Peyer's patch (tissue), 4 donors: ENCODE results near the gene TNNT3. TPM values are rescaled to one million over a fixed set of nuclear protein-coding genes. Genes with fewer than 3 reads are reported as not detected.
"Not testable (repeated sequence)": the region's sequence is repeated elsewhere in the genome, so short reads cannot be mapped to it uniquely, and the experiment has no call there.

Experiments
- DNase-seq, 3 donors: peaks; one replicate each; pipeline ENCODE4 v3.0.0-alpha.2; 2017 to 2019
- H3K27ac ChIP-seq, 4 donors: fragments of 200-600 bp; sonication (generic); one replicate each; pipeline ENCODE4 v1.5.1; 2016 to 2019
- H3K27me3 ChIP-seq, 2 donors: fragments of 200-600 bp; sonication (generic); one replicate each; pipeline ENCODE4 v1.5.1; 2019
- H3K36me3 ChIP-seq, 3 donors: fragments of 200-600 bp; sonication (generic); one replicate each; pipeline ENCODE4 v1.5.1; 2016 to 2019
- H3K4me1 ChIP-seq, 4 donors: fragments of 200-600 bp; sonication (generic); one replicate each; pipeline ENCODE4 v1.5.1; 2016 to 2019
- H3K4me3 ChIP-seq, 4 donors: fragments of 200-600 bp; sonication (generic); 1 replicate in 3 of 4; 2 replicates in 1 of 4; pipeline ENCODE4 v1.5.1; 2016 to 2019; ENCODE audit warnings: mild to moderate bottlenecking in 1 of 4
- H3K9me3 ChIP-seq, 4 donors: fragments of 200-600 bp; sonication (generic); one replicate each; pipeline ENCODE4 v1.5.1; 2016 to 2019; ENCODE audit warnings: mild to moderate bottlenecking in 1 of 4
- CTCF ChIP-seq, 6 experiments: fragments of 450-650 bp in 4 of 6; fragments of 200-600 bp in 2 of 6; sonication (generic) in 1 of 6; IDR thresholded peaks; one replicate each; pipeline ENCODE4 v1.5.1; 2017 to 2019; ENCODE audit warnings: antibody characterized with exemption in 6 of 6, mild to moderate bottlenecking in 3 of 6, moderate library complexity in 1 of 6
- POLR2A ChIP-seq, 2 donors: fragments of 450-650 bp; IDR thresholded peaks; one replicate each; pipeline ENCODE4 v1.5.1; 2017; ENCODE audit warnings: antibody characterized with exemption in 2 of 2, mild to moderate bottlenecking in 2 of 2, moderate library complexity in 2 of 2
- total RNA-seq, 4 donors: library from RNA; depleted of rRNA; stranded (reverse); fragments of >200 nt; gene quantifications; one replicate each; pipeline ENCODE4 v1.1.0, GENCODE V29; 2016

Gene TNNT3
- total RNA-seq, 4 donors from 2014 or later, result 14.0 TPM; not detected in 3

GRCh38 chr11:1873048-1873812, 46.3 kb upstream of the TNNT3 start:
- peak in 1 of 3 donors; percentile 42 for DNase-seq
- TF ChIP-seq POLR2A (IDR thresholded peaks at IDR 0.05) (no peak), CTCF (IDR thresholded peaks at IDR 0.05) (no peak)
- no peaks in the 10 kb centered on the region for H3K27me3 ChIP-seq
- H3K9me3 ChIP-seq, result no peaks in the 10 kb centered on the region
- no peaks in the 10 kb centered on the region for H3K36me3 ChIP-seq
- H3K4me3 ChIP-seq, result no peak overlapping the region
- peaks cover 0 to 46% (median 21%) of the 10 kb centered on the region in 4 donors for H3K4me1 ChIP-seq
- H3K27ac ChIP-seq, result peak overlapping the region in 3 of 4 donors; percentile 8 to 60 (median 42)

GRCh38 chr11:1873813-1874150, 45.7 kb upstream of the TNNT3 start:
- not testable (repeated sequence) for H3K9me3 ChIP-seq, H3K27me3 ChIP-seq, H3K36me3 ChIP-seq, H3K4me3 ChIP-seq
- DNase-seq, result peak in 1 of 3 donors; percentile 30
- Histone ChIP-seq H3K4me1 (peaks cover 0 to 41% (median 20%) of the 10 kb centered on the region in 4 donors), H3K27ac (peak overlapping the region in 2 of 4 donors; percentile 8 to 19)

- H3K4me1 ChIP-seq, result peaks cover 0 to 38% (median 19%) of the 10 kb centered on the region in 4 donors
- peak in 1 of 3 donors; percentile 34 for DNase-seq
- H3K27ac ChIP-seq, result peak overlapping the region; percentile 36 to 77 (median 44)
- not testable (repeated sequence) for H3K4me3 ChIP-seq, H3K9me3 ChIP-seq, H3K36me3 ChIP-seq, H3K27me3 ChIP-seq
Observed at GRCh38 chr11:1874441-1875092, 44.9 kb upstream of the TNNT3 start.

GRCh38 chr11:1875093-1875850, 44.2 kb upstream of the TNNT3 start:
- TF ChIP-seq POLR2A (IDR thresholded peaks at IDR 0.05), result no peak
- TF ChIP-seq CTCF (IDR thresholded peaks at IDR 0.05), result no peak
- Histone ChIP-seq H3K4me1 (peaks cover 0 to 38% (median 18%) of the 10 kb centered on the region in 4 donors), H3K9me3 (no peaks in the 10 kb centered on the region), H3K27me3 (no peaks in the 10 kb centered on the region), H3K36me3 (no peaks in the 10 kb centered on the region), H3K27ac (peak overlapping the region in 3 of 4 donors; percentile 38 to 77 (median 49)), H3K4me3 (no peak overlapping the region)
- DNase-seq, result peak in 1 of 3 donors; percentile 47

GRCh38 chr11:1875851-1876301, 43.6 kb upstream of the TNNT3 start:
- DNase-seq, H3K27me3 ChIP-seq, H3K9me3 ChIP-seq, H3K4me3 ChIP-seq, H3K36me3 ChIP-seq: not testable (repeated sequence)
- Histone ChIP-seq H3K4me1 (peaks cover 0 to 34% (median 15%) of the 10 kb centered on the region in 4 donors), H3K27ac (peak overlapping the region; percentile 55 to 77 (median 66))

GRCh38 chr11:1876361-1877063, 43.0 kb upstream of the TNNT3 start:
- DNase-seq, result peak; percentile 35 to 73 (median 65)
- Histone ChIP-seq H3K4me1 (peaks cover 0 to 35% (median 19%) of the 10 kb centered on the region in 4 donors), H3K4me3 (no peak overlapping the region), H3K36me3 (no peaks in the 10 kb centered on the region), H3K27ac (peak overlapping the region; percentile 55 to 77 (median 66)), H3K9me3 (no peaks in the 10 kb centered on the region), H3K27me3 (no peaks in the 10 kb centered on the region)
- TF ChIP-seq POLR2A (IDR thresholded peaks at IDR 0.05) (no peak), CTCF (IDR thresholded peaks at IDR 0.05) (peak in 5 of 6 experiments; percentile 17 to 53 (median 41))
